HG02588 (cell line): ENCODE data around the gene RPH3AL.

Experiments
- ATAC-seq: cut with Tn5 transposase; IDR thresholded peaks from one replicate; pipeline ENCODE4 v1.9.1; 2021; ENCODE audit warnings: mild to moderate bottlenecking, moderate library complexity; ENCODE audit not compliant: unreplicated experiment

RPH3AL gene

DNA sequence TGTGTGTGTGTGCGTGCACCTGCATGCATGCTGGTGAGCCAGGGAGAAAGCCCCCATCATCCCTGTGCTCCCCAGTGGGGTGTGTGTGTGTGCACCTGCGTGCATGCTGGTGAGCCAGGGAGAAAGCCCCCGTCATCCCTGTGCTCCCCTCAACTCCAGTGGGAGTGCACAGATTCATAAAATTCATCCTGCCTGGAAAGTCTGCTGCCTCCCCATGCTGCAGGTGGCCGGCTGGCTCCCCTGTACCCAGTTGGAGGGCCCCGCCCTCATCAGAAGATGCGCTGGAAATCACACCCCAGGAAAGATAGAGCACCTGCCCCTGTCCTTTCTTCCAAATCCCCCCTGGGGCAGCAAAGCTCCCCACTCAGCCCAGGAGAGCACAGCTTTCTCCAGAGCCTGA is 86.4 kb downstream of the RPH3AL start:
- ATAC-seq: no peak

DNA sequence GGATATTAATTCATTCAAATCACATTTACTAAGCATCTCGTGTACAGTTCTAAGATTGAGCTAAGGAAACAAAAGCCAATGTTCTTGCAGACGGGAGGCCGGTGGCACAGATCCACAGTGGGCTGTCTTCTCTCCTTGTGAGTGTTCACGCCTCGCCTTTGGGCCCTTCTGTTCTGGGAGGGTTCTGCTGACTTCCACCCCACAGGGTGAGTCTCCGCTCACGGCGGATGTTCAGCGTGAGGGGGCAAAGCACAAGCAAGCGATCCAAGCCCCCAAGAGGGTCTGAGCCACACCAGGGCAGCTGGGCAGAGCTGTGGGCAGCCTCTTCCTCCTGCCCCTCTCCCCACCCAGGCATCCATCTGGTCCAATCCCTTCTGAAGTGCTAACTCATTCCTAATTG is 86.9 kb downstream of the RPH3AL start:
- no peak for ATAC-seq

DNA sequence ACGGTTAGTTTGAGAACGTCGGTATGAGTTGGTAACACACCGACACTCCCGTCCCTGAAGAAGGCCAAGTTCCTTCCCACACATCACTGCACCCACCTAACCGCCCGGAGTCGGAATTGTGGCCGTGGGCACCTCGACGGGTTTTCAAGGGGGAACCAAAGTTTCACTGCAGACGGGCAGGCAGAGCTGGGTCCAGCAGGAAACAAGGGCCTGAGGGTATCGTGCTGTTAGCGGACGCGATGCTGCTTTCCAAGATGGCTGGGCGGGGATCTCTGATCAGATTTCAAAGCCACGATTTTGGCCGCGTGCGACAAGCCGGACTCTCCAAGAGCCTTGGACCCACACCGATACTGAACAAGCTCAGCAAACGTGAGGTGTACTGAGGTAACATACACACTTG is 88.8 kb downstream of the RPH3AL start:
- ATAC-seq: no peak

DNA sequence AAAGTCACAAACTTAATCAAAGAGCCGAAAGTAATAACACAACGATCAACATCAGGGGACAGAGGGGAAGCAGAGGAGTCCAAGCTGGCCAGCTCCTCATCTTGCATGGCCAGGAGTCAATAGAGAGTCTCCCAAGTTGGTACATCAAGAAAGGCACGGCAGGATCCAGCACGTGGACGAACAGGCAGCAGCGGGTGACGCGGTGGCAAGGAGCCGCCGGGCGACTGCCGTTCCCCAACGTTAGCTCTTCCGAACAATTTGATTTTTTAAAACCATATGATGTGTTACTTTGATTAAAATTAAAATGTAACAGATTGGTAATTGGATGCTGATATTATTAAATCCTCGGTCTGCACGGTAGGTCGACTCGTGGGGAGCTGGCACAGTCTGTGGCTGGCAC is 89.3 kb downstream of the RPH3AL start:
- no peak for ATAC-seq

DNA sequence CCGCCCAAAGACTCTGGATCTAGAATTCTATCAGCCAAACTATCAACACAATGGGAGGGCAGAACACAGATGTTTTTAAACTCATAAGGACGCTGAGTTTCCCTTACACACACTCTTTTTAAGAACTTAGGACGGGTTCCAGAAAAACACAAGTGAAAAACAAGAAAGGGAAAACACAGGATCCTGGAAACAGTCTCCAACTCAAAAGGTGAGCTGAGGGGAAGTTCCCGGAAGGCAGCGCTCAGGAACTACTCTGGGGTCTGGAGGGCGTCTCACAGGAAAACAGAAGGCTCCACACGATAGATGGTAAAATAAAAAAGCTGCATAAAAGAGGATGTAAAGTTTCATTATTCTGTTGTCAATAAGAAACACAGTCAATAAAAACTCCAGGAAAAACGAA is 91.0 kb downstream of the RPH3AL start:
- ATAC-seq: no peak

DNA sequence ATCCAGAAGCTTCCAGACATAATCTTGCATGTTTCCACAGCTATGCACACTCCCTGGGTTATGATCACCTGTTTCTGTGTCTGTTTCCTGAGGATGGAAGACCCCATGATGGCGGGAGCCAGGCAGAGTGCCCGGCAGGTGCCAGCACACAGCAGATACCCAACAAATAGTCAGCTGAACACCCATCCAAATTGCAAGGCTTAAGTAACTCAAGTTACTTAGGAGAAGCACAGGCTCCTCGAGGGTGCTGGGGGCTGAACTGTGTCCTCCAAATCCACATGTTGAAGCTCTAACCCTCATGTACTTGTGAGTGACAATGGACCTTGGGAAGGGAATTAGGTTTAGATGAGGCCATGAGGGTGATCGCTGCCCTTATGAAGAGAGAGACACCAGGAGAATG is 91.7 kb downstream of the RPH3AL start:
- ATAC-seq: no peak

DNA sequence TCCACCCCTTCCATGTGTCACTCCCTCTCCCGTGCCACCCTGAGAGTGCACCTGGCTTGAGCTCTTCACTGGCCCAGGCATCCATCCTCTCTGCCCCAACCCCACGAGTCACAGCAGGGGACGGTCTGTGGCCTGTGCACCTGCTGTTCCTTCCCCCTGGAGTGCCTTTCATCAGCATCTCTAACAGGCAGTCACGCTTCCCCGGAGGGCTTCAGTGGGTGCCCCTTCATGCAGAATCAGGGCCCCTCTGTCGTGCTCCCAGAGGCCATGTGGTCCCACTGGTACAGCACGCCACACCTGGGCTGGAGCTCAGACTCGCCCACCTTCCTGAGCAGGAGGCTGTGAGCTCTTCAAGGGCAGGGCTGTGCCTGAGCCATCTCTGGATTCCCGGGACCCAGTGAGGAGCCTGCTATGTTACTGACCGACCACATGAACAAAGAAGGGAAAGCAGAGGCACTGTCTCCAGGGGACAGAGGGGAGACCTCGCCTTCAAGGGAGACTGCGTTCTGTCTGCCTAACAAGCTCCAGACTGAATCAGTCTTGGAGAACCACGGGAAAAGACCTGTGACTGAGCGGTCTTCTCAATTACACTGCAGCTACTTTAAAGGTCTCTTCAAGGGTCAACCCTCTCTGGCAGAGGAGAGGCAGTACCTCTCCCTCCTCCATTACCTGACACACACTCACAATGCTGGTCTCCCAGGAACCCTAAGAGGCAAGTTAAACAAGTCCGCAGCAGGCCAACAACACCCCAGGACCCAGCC is 92.4 kb downstream of the RPH3AL start:
- ATAC-seq: no peak

DNA sequence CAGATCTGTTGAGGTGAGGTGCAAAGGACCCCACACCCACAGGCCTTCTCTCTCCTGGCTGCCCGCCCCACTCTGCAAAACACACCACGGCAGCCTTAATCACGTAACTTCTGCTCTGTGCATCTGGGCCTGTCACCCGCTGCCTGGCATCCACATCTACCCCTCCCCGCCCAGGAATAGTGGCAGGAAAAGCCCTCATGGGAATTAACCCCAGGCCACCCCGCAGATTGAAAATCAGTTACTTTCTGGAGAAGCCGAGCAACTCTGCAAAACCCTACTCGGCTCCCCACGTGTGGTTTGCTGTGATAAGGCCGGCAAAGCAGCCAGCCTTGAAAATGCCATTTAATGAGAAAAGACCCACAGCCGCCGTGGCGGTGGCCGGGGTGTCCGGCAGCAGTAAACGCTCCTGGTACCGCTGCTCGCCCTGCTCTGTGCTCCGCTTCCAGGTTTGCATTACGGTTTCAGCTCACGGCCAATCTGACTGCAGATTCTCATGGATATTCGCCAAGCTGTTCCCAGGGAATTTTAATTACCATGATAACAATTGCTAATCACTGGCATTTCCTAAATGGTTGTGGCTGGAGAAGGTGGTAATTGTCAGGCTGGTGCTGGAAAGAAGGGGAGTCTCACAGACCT is 93.1 kb downstream of the RPH3AL start:
- no peak for ATAC-seq

DNA sequence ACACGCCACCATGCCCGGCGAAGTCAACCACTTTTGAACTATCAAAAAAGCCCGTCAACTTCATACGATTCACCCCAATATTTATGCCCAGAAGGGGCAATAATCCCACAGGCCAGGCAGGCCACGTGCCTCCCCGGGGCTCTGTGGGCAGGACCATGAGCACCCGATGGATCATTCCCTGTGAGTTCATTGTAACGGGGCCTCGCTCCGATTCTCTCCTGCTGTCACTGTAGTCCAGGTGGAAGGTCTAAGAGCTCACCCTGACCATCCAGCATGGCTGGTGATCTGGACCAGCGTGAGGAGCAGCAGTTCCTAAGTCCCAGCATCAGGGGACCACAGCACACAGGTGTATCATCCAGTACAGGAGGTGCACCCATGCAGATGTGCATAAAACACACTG is 93.7 kb downstream of the RPH3AL start:
- ATAC-seq: no peak

DNA sequence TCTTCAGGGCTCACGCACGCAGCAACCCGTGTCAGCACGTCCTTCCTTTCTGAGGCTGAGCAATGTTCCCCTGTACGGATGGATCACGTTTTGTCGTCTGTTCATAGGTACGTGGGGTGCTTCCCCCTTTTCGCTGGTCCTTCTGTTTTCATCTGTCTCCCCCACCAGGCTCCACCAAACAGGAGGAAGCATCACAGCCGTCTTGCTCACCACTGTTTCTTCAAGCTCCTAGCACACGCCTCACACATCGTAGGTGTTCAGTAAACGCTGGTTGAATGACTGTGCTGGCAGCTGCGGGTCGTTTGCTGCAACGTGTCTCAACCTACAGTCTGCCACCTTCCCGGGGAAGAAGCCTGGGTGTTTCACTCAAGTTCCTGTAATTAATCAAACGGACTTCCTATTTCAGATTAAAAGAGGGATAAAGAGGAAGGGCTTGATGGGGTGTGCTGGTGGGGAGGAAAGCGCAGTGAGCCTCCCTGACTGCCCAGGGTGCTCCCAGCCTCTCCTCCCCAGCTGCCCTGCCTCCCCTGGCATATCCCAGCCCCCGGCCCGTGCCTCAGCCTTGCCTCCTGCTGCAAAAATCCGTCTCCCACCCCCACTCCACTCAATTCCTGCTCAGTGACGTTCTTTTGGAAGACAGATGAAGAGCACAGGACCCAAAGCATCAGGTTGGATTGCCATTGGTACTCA is 94.4 kb downstream of the RPH3AL start:
- ATAC-seq: no peak

DNA sequence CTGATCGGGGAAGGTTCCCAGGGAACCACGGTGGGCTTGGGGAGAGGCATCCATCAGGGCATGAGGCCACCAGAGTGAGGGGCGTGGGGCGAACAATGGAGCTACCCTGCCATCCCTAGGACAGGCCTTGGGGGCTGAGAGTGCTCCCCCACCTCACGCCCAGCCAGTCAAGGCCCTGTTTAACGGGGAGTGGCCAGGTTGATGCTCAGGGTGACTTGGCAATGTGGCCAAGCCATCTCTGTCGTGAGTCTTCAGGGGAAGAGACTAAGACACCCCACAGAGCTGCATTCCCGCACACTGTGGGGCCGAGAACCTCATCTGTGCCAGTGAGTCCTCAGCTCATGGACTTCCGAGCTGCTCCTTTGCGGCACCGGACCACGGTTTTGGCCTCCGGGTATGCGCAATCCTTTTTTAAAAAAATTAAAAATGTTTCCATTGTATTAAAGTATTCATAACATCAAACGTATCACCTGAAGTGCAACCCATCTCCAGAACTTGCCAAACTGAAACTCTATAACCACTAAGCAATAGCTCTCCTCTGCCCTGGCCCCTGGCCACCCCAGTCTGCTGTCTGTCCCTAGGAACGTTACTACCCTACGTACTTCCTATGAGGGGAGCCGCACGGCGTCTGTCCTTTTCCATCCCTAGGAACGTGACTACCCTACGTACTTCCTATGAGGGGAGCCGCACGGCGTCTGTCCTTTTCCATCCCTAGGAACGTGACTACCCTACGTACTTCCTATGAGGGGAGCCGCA is 99.3 kb downstream of the RPH3AL start:
- no peak for ATAC-seq

DNA sequence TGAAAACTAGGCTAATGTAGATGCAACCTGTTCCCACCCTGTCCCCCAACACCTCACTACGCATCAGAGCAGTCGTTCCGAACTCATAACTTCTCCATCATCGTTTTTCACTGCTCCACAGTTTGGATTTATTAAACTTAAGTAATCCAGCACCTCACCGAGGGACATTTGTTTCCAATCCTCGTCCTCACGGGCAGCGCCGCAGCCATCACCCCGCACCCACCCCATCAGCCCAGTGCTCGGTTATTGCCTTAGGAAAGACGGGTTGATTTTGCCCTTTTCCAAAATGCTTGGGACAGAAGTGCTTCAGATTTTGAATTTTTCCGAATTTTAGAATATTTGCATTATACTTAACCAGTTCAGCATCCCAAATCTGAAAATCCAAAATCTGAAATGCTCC is 100.2 kb downstream of the RPH3AL start:
- ATAC-seq: no peak

DNA sequence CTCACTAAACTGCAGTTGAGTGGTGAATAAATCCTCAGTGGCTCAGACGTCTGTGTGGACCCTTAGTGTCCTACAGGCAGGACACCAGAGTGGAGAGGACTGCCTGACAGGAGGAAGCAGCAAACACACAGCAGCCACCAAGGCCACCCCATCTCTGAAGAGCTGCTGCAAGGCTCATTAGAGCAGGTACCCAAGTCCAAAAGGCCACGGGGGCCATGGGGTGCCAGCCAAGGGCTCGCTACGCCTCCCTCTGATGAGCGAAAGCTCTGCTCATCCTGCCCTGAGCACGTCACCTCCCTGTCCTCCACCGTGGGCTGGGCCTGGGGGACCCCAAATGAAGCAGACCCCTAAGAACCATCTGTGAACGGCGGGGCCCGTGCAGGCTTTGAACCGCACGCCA is 101.1 kb downstream of the RPH3AL start:
- no peak for ATAC-seq

DNA sequence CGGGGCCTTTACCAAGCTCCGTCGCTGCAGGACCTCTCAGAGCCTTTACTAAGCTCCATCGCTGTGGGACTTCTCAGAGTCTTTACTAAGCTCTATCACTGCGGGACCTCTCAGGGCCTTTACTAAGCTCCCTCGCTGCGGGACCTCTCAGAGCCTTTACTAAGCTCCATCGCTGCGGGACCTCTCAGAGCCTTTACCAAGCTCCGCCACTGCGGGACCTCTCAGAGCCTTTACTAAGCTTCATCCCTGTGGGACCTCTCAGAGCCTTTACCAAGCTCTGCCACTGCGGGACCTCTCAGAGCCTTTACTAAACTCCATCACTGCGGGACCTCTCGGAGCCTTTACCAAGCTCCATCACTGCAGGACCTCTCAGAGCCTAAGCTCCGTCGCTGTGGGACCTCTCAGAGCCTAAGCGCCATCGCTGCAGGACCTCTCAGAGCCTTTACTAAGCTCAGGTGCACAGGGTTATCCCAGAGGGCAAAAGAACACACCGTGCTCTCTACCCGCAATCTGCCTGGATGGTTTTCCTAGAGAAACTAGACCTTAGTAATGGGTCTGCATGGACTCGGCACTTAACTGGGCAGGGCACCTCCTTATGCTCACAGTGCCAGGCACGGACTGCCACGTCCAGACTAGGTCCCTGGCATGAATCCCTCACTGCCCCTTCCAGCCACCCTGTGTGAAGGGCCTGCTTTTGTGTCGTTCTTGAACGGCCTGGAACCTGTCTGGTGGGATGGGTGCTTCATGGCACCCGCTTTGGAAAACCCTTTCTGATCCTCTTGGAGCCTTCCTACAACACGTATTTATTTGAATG is 101.9 kb downstream of the RPH3AL start:
- ATAC-seq: no peak

DNA sequence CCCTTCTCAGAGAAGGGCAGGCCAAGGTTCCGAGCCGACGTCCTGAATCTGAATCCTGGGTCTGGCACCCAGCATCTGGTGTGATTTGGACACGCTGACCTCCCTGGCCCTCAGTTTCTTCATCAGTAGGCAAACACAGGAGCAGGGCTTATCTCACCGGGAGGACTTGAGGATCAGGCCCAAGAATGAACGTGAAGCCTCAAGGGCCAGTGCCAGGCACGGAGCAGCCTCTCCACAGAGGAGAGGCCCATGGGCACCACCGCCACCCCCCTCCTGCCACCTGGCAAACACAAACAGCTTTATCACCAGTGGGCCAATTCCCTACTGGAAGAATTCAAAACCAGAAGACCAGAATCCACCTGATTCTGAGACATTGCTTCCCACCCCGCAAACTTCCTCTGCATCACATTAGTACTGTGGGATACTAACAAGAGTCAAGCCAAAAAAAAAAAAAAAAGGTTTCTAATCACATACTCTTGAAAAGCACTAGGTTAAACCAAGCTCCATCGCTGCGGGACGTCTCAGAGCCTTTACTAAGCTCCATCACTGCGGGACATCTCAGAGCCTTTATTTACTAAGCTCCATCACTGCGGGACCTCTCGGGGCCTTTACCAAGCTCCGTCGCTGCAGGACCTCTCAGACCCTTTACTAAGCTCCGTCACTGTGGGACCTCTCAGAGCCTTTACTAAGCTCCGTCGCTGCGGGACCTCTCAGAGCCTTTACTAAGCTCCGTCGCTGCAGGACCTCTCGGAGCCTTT is 103.2 kb downstream of the RPH3AL start:
- no peak for ATAC-seq

DNA sequence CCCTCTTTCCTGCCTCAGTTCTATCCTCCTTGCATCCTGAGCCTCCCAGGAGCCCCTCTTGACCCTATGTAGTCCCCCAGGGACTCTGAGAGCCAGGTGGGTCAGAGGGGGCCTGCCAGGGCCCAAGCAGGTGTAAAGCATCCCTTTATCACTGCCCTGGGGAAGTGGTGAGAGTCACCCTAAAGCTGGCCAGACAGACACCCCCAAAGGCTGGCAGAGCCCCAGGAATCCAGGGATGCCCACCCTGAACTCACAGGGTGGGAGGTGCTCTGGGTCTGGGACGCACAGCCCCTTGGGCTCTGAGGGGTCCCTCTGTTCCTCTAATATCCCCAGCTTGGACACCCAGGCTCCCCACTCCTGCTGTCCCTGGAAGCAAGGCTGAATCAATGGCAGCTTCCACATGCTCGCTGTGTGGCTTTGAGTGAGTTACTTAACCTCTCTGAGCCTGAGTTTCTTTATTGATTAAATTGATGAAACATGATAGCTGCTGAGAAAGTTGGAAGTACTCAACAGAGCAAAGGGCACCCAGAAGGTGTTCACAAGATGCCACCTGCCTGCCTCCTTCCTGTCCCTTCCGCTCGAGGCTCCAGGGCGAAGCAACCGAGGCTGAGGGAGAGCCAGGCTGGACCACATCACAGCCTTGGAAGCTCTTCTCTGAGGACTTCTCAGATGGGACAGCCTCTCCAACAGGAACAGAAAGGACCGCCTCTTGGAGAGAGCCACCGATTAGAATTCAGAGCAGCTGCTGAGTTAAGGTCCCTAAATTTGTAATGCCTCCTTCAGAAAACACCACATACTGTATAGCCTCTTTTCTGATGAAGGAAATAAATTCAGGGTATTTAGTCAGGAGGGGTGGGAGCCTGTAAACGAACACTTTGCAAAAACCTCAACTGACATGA is 104.0 kb downstream of the RPH3AL start:
- ATAC-seq: no peak

DNA sequence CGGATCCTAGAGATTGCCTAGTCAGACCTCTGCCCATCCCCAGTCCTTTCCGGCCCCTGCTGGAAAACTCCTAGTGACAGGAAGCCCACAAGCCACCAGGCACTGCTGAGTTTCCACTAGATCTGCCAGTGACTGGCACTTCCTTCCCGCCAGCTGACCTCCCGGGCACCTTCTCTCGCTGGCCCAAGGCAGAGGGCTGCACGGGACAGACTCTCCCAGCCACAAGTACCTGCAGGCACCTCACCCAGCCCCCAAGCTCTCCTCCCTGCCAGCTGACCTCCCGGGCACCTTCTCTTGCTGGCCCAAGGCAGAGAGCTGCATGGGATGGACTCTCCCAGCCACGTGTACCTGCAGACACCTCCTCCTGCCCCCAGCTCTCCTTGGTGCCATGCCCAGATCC is 104.8 kb downstream of the RPH3AL start:
- ATAC-seq: no peak

DNA sequence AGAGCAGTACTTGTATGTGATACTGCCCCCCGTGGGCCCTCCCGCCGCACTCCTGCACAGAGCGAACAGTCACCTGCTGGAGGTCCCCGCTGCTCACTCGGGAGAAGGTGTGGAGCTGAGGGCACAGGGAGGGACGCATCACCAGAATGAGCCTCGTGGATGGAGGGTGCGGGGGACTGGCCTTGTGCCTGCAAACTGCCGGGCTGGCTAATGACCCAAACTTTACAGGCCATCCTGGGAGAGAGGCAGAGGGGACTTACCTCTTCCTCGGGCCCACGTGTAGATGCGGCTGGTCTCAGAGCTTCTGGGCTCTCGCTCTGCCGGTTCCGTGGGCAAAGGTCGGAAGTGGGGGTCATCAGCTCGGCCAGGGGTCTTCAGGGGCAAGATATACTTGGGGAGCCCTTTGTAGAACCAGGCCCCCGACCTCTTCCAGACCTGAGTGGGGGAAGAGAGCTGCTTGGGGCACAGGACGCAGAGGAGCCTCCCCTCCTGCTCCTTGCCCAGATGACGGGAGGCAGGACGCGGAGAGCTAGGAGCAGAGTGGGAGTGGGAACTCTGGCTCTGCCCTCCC is 105.7 kb downstream of the RPH3AL start:
- no peak for ATAC-seq

DNA sequence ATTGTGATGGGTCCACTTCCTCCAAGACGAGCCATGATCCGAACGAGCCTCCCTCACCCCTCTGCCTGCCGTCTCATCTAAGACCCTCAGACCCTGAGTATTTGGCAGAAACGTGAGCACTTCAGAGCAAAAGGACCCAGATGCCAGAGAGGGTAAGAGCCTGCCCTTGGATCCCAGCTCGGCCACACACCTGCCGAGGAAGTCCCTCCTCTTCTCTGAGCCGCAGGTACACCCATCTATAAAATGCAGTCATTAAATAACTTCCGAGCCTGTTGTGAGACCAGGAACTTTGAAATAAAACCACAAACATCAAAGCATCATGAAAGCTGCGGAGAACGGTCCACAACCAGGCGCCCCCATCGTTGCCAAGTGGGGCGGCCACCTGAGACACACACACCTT is 106.4 kb downstream of the RPH3AL start:
- no peak for ATAC-seq
